NCI-H1930 (cell line): ENCODE results near the gene RASAL3.
"Not testable (repeated sequence)": the region's sequence is repeated elsewhere in the genome, so short reads cannot be mapped to it uniquely, and the experiment has no call there.

Experiments used
- DNase-seq, 2 experiments: peaks; one replicate each; lab custom pipeline; 2025; lab: John Stamatoyannopoulos, UW

RASAL3 gene

DNA sequence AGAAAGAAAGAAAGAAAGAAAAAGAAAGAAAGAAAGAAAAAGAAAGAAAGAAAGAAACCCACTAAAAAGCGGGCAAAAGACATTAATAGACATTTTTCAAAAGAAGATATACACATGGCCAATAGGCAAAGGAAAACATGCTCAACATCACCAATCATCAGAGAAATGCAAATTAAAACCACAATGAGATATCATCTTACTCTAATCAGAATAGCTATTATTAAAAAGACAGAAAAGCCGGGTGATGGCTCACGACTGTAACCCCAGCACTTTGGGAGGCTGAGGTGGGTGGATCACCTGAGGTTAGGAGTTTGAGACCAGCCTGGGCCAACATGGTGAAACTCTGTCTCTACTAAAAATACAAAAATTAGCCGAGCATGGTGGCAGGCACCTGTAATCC lies 9.5 kb upstream of the RASAL3 start:
- DNase-seq = not testable (repeated sequence)

DNA sequence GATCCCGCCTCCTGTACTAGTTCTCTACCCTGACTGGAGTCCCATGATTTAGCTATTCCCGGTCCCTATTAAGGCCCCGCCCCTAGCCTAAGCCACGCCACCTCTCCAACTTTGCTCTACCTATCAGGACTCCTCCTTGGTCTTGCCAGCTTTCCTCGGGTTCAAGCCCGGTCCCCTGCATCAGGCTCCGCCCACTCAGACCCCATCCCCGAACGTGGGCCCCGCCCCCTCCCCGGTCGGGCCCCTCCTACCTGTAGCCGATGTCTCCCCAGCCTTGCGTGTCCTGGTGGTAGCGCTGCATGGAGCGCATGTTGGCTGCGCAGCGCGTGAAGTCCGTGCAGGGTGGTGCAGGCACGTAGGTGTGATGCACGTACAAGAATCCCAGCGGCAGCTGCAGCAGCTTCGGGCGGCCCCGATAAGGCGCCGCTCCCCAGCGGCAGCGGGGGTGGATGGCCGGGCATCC lies 7.3 kb upstream of the RASAL3 start:
- no peak for DNase-seq

DNA sequence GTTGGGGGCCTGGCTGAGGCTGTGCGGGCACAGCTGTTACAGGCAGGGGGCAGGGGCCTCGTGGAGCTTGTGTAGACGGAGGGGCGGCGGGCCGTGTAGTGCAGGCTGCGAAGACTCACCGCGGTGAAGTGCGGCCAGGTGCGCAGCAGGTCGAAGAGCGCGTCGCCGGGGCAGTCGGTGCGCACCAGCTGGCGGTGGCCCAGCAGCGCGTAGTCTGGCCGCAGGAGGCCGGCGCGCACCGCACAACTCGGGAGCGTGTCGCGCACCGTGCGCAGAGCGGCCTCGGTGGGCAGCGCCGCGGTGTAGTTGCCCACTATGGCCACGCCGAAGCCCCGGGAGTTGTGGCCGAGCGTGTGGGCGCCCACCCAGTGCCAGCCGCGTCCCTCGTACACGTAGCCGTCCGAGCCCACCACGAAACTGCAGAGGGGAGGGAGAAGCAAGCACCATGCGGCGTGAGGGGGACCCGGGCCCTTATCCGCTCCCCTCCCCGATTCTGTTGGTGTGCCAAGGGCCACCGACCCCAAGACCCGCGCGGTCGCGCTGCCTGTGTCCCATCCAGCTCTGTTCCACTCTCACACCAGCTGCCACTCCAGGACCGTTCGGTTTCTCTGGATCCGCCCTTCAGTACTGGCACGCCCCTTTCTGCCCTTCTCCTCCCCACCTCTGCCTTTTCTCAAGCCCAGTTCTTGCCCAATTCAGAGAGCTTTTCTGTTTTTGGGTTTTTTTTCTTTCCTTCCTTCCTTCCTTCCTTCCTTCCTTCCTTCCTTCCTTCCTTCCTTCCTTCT lies 5.4 kb upstream of the RASAL3 start:
- no peak for DNase-seq

DNA sequence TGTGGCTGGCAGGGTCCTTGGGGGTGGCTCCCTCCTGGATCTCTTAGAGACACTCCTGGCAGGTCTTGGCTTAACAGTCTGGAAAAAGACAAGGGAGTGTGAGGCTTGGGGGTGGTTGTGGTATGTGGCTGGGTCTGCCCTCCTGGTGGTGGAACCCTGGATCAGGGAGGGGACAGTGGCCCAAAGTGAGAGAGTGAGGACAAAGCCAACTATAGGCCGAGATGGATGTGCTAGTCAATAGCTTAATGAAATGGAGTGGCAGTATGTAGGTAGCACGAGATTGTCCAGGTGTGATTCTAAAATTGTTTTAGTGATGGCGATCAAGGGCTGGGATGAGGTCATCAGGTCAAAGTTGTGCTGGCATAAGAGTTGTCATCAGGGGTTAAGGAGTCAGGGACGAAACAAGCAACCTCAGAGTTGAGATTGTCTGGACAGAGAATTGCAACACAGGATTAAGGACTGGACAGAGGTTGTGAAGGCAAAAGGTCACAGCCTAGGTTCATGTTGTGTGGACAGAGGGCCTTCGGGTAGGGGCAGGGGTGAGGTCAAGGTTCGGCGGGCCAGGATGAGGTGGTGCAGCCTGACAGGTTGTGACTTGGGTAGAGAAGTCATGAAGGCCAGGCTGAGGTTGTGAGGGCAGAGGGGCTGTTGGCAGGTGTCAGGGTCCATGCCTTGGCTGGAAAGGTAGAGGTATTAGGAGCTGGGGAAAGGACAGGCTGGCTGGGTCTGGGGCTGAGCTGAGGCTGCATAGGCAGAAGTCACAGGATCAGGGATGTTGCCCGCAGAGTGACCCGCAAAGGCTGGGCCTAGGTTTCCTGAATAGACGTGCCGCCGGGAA lies 4.5 kb upstream of the RASAL3 start:
- no peak for DNase-seq

DNA sequence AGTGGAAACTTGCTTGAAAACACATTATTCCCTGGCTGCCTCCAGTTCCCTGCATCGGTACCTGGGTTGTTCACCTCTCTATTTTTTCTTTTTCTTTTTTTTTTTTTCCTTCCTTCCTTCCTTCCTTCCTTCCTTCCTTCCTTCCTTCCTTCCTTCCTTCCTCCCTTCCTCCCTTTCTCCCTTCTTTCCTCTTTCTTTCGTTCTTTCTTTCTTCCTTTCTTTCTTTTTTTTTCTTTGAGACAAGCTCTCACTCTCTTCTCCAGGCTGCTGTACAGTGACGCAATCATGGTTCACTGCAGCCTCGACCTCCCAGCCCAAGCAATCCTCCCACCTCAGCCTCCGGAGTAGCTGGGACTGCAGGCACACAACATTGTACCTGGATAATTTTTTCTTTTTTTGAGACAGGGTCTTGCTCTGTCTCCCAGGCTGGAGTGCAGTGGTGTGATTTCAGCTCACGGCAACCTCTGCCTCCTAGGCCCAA lies 3.4 kb upstream of the RASAL3 start:
- DNase-seq = no peak

DNA sequence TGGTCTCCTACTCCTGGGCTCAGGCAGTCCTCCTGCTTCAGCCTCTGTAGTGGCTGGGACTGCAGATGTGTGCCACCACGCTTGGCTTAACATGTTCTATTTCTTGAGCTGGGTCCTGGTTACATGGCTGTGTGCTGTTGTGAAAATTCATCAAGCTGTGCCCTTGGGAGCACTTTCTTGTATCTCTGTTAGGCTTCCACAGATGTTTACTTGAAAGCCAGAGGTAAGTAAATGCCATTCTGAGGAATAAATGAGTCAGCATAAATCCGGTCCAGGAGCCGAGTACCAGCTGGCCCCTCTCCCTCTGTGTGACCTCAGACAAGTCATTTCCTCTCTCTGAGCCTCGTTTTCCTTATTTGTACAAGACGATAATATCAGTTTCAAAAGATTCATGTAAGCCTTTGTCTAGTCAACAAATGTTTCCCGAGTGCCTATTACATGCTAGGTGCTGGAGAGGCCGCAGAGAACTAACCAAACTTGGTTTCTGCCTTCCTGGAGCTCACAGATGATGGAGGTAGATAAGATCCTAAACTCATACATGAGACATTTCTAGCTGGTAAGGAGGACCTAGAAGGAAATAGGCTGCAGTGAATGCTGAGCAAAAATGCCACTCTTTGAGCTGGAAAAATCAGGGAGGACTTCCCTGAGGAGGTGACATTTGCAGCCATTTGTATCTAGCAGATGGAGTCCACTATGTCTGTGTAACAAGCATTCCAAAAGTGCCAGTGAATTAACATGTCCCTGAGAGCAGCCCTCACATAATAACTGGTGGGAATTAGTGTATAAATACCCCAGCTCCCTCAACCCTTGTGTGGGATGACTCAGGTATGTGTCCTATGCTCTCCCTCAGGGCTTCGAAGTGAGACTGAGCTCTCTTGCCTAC lies 2.7 kb upstream of the RASAL3 start:
- no peak for DNase-seq

DNA sequence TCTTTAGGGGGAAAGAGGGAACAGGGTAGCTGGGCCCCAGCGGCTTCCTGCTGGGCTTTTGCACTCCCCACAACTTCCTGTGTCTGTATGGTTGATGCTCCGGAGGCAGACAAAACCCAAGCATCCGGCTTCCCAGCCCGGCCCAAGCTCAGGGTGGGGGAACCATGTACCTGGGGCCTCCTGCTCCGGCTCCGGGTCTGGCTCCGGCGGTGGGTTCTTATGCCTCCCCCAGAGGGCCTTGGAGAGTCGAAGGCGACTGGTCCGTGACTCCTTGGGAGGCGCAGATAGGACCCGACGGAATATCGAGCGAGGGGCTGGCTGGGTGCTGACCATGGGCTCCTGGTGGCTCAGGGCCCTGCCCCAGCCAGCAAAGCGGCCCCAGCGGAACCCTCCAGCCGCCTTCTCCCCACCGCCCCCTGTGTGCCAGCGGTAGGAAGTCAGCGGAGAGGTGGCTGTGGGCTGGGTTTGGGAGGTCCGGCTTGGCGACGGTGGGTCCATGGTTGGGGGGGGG lies 428 bp downstream of the RASAL3 start:
- DNase-seq = no peak

DNA sequence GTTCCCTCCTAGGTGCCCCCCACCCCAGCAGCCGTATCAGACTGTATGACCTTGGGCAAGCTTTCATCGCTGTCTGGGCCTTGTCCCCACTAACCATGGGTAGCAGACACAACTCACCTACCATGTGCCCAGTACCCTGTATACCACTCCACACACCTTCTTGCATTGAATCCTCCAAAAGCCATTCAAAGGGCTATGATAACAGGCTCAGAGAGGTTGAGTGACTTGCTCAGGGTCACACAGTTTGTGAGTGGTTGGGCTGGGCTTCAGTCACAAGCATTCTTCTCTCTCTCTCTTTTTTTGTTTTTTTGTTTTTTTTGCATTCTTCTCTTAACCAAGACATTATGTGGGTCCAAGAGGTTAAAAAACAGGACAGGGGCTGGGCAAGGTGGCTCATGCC lies 2.6 kb downstream of the RASAL3 start:
- DNase-seq = no peak

DNA sequence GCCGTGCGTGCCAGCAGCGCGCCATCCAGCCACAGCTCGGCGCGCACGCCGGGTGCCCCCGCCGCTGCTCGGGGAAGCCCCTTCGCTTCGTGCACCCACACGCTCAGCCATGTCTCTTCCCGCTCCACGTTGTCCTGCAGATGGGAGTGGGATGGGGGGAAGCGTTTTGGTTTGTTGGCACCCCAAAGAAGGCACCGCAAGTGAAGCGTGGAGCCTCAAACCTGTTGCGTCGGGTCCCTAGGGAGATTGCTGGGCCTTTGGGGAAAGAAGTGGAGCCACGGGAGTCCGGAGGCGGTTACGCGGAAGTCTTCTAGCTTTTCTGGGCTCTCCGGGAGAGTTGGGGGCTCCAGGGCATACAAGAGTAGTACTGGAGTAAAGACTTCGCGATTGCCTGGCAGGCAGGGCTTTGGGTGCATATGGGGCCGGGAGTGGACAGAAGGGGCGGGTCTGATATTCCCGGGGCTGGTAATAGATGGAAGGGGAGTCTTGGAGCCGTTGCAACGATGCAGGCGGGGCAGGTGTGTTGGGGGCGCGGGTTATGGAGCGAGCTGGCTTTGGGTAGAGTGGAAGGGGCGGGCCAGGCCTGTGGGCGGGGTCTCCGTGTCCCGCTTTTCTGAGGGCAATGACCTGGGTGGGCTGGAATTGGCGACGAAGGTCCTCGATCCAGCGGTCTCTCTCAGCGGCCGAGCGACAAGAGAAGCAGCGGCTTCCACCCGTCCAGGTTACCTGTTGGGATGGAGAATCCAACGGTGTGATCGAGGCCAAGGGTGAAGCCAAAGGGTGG lies 6.5 kb downstream of the RASAL3 start:
- DNase-seq = no peak

DNA sequence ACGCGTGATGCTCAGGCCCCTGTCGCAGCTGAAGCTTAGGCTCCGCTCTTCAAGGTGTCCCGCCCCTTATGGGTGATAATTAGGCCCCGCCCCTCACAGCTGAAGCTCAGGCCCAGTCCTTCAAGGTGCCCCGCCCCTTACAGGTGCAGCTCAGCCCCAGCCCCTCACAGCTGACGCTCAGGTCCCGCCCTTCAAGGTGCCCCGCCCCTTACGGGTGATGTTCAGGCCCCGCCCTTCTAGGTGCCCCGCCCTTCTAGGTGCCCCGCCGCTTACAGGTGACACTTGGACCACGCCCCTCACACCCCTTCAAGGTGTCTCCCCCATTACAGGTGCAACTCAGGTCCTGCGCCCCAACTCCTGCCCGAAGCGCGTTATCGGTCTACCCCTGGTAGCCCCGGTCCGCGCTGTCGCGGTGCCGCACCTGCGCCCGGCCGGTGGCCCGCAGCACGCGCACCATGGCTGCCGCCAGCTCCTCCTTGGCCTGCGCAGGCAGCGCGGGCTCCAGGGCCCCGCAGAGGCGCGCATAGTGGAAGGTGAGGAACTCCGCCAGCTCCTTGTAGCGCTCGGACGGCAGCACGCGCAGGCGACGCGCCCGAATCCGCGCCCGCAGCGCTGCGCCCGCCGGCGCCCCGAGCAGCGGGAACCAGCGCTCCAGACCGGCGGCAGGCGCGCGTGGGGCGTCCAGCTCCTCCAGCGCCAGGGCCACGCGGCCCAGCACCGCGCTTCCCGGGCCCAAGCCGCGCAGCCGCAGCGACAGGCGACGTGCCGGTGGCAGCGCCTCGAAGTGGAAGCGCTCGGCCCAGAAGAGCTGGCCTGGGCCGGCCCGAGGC lies 7.3 kb downstream of the RASAL3 start:
- DNase-seq = no peak

DNA sequence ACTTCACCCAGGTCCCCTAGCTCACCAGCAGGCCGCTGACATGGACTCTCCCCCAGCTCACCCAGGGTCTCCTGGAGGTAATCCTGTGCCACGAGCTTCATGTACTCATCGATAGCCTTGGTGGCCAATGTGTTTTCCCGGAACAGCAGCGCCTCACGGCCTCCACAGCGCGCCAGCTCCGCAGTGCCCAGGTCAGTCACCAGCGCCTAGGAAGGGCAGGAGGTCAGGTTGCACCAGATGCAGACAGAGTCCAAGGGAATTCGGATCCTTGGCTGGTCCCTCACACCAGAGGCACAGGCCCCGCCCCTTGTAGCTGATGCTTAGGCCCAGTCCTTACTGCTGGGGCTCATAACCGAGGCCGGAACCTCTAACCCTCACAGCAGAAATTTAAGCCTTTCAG lies 7.9 kb downstream of the RASAL3 start:
- no peak for DNase-seq

DNA sequence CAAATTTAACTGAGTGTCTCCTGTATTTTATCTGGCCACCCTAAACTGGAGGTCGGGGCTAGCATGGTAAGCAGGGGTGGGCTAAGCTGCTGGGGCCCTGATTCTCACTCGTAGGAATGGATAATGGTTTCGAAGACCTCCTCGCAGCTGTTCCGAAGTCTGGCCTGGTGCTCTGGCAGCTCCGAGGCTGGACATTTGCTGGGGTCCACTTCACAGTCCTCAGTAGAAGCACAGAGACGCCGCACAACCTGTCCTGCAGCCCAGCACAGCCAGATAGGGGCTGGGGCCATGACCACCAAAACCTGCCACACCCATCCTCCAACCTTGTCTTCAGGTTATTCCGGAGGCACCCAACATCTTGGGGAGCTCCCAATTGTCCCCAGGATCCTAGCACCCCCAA lies 8.3 kb downstream of the RASAL3 start:
- DNase-seq = no peak

DNA sequence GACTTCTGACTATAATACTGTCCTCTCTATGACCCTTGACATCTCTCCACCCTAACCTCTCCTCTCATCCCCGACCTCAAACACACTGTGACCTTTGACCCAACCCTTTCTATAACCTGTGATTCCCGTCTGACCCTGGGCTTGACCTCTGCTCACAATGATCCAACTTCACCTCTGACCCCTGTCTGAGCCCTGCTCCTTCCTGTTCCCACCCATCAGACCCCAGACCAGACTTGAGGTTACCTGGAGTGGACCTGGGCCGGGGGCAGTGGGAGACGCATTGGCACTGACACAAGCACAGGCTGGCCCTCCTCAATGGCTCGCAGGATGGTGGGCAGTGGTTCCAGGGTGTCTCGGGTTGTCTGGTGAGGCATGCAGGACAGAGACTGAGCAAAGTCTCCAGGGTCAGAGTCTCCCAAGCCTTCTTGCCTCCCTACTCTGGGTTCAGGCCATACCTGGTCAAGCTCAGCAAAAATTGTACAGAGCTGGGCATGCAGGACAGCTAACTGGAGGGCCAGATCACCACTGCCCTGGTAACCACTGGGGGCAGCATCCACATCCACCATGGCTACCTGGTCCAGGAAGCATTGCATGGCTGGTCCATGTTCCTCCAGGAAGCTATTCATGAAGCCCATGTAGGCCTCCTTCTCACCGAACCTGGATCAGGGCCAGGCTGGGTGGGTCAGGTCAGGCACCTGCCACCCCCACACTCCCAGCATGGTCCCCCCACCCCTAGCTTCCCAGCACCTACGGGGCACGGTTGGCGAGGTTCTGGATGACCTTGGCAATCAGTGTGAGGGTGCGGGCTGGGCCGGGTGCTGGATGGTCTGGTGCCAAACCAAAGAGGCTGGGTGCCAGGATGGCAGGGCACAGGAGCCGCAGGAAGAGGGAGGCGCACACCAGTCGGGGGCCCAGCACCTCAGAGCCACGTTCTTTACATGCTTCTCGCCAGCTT lies 10.2 kb downstream of the RASAL3 start:
- DNase-seq = no peak

DNA sequence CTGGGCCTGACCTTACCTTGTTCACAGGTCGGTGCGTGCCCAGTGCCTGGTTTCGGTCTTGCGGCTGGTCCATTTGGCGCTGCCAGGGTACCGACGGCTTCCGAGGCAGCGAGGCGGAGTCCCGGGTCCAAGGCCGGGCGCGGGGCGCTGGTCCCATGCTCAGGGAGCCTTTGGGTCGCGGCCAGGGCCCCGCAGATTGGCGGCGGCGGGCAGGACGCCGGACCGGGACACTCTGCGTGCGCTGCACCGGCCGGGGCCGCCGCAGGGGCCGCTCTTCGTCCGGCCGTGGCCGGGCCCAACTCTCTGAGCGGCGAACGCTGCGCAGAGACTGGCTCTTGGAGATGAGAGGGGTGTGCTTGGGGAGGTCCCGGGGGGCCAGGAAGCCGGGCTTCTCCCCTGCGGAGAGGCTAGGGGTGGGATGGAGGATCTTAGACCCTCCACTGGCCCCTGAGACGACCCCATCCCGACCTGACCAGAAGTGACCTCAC lies 11.2 kb downstream of the RASAL3 start:
- no peak for DNase-seq

DNA sequence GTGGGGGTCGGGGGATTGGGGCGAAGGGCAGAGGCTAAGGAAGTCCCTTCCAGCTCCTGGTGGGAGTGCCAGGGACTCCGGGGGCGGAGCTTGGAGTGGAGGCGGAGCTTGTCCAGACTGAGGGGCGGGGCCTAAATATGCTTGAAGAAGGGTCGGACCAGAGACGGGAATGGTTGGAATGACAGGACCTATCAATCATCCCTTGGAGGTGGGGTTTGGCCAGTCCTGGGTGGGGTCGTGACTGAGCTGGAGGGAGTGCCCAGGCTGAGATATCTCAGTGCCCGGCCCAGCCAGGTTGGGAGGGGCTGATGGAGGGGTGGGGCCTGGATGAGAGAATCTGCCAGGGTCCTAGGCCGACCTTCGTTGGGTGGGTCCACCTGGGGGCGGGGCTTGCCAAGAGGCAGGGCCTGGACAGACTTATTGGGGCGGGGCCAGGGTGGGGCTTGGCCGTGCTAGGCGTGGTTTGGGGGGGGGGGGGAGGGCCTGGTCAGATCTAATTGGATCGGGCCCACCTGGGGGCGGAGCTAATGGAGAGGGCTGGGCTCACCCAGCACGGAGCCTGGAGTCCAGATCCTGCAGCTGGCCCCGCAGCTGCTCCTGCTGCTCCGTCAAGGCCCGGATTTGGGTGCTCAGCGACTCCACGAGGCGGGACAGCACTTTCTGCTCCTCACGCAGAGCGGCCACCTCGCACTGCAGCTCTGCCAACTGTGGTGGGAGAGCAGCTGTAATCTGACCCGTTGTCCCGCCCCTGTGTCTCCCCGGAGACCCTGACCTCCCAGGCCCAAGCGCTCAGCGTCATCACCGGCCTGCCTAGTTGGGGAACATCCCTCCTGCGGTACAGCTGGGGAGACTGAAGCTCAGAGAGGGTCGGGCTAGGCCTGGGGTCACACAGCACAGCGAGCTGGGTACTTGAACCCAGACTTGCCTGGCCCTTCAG lies 12.0 kb downstream of the RASAL3 start:
- peak; percentile 14 to 54 for DNase-seq

DNA sequence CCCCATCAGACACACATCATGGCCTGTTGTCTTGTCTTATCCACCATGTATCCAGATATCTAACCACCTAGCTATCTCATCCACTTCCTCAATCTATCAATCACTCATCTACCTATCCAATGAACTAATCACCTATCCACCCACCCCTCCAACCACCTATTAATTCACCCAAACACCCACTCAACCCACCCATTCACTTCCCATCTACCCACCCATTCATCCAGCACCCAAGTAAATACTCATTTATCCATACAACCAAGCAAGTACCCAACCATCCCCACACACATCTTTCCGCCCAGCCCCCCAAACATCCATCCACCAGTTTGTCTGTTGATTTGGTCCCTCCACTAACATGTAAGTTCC lies 13.8 kb downstream of the RASAL3 start:
- no peak for DNase-seq

DNA sequence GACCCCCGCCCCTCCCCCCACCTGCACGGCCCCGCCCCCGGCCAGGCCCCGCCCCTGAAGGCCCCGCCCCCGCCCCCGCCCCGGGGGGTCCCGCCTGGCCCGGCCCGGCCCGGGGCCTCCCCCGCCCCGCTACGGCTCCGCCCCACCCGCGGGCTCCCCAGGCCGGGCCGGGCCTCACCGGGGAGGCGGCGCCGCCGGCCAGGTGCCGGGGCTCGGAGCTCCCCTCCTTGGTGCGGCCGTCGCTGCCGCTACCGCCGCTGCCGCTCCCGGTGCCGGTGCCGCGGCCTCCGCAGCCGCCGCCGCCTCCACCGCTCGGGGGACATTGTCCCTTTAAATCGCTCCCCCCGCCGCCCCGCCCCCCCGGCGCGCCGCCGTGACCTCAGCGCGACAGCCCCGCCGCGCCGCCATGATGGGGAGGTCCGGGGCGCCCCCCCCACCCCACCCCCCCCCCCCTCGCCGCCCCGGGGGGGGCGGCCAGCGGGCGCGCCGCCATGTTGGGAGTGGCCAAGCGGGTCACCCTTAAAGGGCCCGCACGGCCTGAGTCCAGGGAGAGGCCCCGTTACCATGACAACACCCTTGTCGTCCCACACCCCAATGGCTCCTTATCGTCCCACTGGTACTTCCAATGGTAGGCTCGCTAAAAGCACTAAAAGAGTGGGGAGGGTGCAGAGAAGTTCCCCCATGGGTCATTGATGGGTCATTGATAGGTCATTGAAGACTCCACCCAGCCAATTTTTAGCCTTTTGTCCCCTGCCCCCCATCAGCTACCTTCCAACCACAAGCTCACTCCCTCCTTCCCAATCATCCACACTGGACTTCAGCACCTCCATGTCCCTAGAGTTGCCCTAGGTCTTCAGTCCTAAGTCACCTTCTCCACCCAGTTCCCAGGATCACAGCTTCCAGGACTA lies 14.5 kb downstream of the RASAL3 start, which contains the start of gene WIZ:
Gene WIZ, minus strand, starts transcription at position 337 of the 908 bp plus-strand sequence. CDS start 1,649 bp downstream, outside the sequence.
- DNase-seq = peak; percentile 37 to 59
